ENCODE data around the gene PPP1R18.
A peak's percentile ranks its signal among the peaks of the same experiment; 100 is the strongest.
"Not testable (repeated sequence)": the region's sequence is repeated elsewhere in the genome, so short reads cannot be mapped to it uniquely, and the experiment has no call there.

The PPP1R18 gene

GRCh38 chr6:30719791-30720737 lies 33.6 kb upstream of the PPP1R18 start, which contains the start of gene TUBB:
TSS of gene TUBB (plus strand) at chr6:30720352. CDS start at chr6:30720507, 155 bp downstream.
- peak; percentile 91 for DNase-seq

- DNase-seq = no peak
Measured at GRCh38 chr6:30719356-30719755, 32.9 kb upstream of the PPP1R18 start.

GRCh38 chr6:30717845-30718720 lies 31.6 kb upstream of the PPP1R18 start:
- not testable (repeated sequence) for DNase-seq

- peak; percentile 96 for DNase-seq
Measured at GRCh38 chr6:30717129-30717844, 30.8 kb upstream of the PPP1R18 start, which contains the start of gene MDC1. TSS of gene MDC1 (minus strand) at chr6:30717281. CDS start at chr6:30715175, 2,106 bp downstream.

GRCh38 chr6:30716879-30717128 lies 30.4 kb upstream of the PPP1R18 start:
- DNase-seq = no peak

- no peak for DNase-seq
Measured at GRCh38 chr6:30714263-30714662, 27.8 kb upstream of the PPP1R18 start.

- no peak for DNase-seq
Measured at GRCh38 chr6:30712441-30712945, 26.0 kb upstream of the PPP1R18 start.

GRCh38 chr6:30711758-30712380 lies 25.4 kb upstream of the PPP1R18 start:
- DNase-seq = no peak

- no peak for DNase-seq
Measured at GRCh38 chr6:30709101-30709868, 22.8 kb upstream of the PPP1R18 start.

- no peak for DNase-seq
Measured at GRCh38 chr6:30707281-30707850, 20.9 kb upstream of the PPP1R18 start.

GRCh38 chr6:30705620-30706019 lies 19.2 kb upstream of the PPP1R18 start:
- DNase-seq = no peak

GRCh38 chr6:30703821-30704220 lies 17.4 kb upstream of the PPP1R18 start:
- no peak for DNase-seq

- no peak for DNase-seq
Measured at GRCh38 chr6:30703011-30703410, 16.6 kb upstream of the PPP1R18 start.

GRCh38 chr6:30700340-30700739 lies 13.9 kb upstream of the PPP1R18 start:
- no peak for DNase-seq

- no peak for DNase-seq
Measured at GRCh38 chr6:30696432-30696831, 10.0 kb upstream of the PPP1R18 start.

GRCh38 chr6:30691208-30691847 lies 4.9 kb upstream of the PPP1R18 start:
- no peak for DNase-seq

- peak; percentile 73 for DNase-seq
Measured at GRCh38 chr6:30690403-30691207, 4.2 kb upstream of the PPP1R18 start, which contains the start of gene NRM. TSS of gene NRM (minus strand) at chr6:30690984. CDS start at chr6:30690974, 10 bp downstream.

- DNase-seq = no peak
Measured at GRCh38 chr6:30689985-30690384, 3.5 kb upstream of the PPP1R18 start.

Data from T-helper 9 cell (primary cell).